Lower lobe of right lung (tissue), 2 donors: ENCODE measurements around the gene JMJD1C. TPM values are rescaled to one million over a fixed set of nuclear protein-coding genes. Genes with fewer than 3 reads are reported as not detected.

Experiments
- ATAC-seq, 2 donors: fragments of 200-7000 bp; cut with Tn5 transposase; one replicate each; pipeline ENCODE4 v1.9.1; 2020 to 2022; ENCODE audit warnings: mild to moderate bottlenecking in 2 of 2, moderate library complexity in 2 of 2
- DNase-seq: peaks from one replicate; pipeline ENCODE4 v3.0.0-alpha.2; 2020
- H3K27ac ChIP-seq: fragments of 200-600 bp; one replicate; pipeline ENCODE4 v1.8.0; 2022
- H3K27me3 ChIP-seq: fragments of 200-600 bp; one replicate; pipeline ENCODE4 v1.8.0; 2022; ENCODE audit warnings: low read depth
- H3K36me3 ChIP-seq: fragments of 200-600 bp; one replicate; pipeline ENCODE4 v1.8.0; 2022; ENCODE audit warnings: mild to moderate bottlenecking
- H3K4me1 ChIP-seq: fragments of 200-600 bp; one replicate; pipeline ENCODE4 v1.8.0; 2022
- H3K4me3 ChIP-seq: fragments of 200-600 bp; one replicate; pipeline ENCODE4 v1.8.0; 2022; ENCODE audit warnings: mild to moderate bottlenecking
- H3K9me3 ChIP-seq: fragments of 200-600 bp; one replicate; pipeline ENCODE4 v1.8.0; 2022
- intact Hi-C: fragments of 100-400 bp; cut with DNase I; formaldehyde crosslinking; loops from one replicate; pipeline ENCODE4 v1.11.0; 2022
- total RNA-seq: library from RNA; stranded (reverse); fragmentation: NEBNext Ultra II Directional; extraction: Animal tissue kit (Norgen Biotek cat#: 25700); gene quantifications from one replicate; pipeline ENCODE4 v1.2.1, GENCODE V29; 2021
- TF ChIP-seq, protein P1 (sequence below): fragments of 200-600 bp; IDR thresholded peaks from one replicate; pipeline ENCODE4 v1.8.0; 2022; ENCODE audit warnings: antibody characterized with exemption, mild to moderate bottlenecking
- donor health status: DM: no; HTN: yes; CAD: no; lungs with severe emphysema.

Gene JMJD1C
- total RNA-seq, 1 donor from 2014 or later: 100.0 TPM

DNA sequence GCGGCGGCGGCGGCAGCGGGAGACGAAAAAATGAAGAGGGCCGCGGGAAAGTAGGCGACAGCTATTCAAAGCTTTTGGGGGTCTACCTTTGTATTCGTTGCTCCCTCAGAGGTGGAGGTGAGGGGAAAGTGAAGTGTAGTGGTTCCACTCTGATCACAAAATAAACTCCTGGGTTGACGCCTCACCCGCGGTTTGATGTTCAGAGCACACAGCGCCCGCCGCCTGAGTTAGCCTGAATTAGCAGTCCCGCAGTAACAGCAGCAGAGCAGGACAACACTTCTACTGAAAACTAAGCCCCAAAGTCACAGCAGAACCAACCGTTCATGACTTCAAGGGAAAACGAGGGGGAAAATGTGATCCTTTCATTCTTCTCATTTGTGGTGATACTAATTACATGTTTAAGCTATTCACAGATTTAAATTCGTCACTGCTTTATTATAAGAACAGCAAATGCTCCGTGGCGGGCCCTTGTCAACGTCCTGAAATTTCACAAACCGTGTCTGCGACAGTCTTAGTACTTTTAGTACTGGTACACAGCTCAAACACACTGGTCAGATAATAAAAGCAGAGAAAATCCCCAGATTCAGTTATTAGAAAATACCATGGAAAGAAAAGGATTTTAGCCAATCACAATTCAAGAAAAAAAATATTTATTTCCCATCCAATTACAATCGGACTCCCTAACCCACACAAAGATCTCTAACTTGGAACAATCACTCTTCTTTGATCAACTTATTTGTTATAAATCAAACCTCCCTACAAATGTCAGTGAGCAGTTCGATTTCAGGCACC is 563 bp upstream of the JMJD1C start:
- peak overlapping the region; percentile 89 for H3K27ac ChIP-seq
- ATAC-seq (peak; percentile 65), DNase-seq (peak; percentile 70)
- TF ChIP-seq, protein P1, sequence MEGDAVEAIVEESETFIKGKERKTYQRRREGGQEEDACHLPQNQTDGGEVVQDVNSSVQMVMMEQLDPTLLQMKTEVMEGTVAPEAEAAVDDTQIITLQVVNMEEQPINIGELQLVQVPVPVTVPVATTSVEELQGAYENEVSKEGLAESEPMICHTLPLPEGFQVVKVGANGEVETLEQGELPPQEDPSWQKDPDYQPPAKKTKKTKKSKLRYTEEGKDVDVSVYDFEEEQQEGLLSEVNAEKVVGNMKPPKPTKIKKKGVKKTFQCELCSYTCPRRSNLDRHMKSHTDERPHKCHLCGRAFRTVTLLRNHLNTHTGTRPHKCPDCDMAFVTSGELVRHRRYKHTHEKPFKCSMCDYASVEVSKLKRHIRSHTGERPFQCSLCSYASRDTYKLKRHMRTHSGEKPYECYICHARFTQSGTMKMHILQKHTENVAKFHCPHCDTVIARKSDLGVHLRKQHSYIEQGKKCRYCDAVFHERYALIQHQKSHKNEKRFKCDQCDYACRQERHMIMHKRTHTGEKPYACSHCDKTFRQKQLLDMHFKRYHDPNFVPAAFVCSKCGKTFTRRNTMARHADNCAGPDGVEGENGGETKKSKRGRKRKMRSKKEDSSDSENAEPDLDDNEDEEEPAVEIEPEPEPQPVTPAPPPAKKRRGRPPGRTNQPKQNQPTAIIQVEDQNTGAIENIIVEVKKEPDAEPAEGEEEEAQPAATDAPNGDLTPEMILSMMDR: no peak
- intact Hi-C loops: no loop called here
- no peaks in the 10 kb centered on the region for H3K27me3 ChIP-seq
- peak overlapping the region; percentile 87 for H3K4me3 ChIP-seq
- H3K36me3 ChIP-seq: no peaks in the 10 kb centered on the region
- peaks cover 26% of the 10 kb centered on the region for H3K4me1 ChIP-seq
- H3K9me3 ChIP-seq: no peaks in the 10 kb centered on the region

DNA sequence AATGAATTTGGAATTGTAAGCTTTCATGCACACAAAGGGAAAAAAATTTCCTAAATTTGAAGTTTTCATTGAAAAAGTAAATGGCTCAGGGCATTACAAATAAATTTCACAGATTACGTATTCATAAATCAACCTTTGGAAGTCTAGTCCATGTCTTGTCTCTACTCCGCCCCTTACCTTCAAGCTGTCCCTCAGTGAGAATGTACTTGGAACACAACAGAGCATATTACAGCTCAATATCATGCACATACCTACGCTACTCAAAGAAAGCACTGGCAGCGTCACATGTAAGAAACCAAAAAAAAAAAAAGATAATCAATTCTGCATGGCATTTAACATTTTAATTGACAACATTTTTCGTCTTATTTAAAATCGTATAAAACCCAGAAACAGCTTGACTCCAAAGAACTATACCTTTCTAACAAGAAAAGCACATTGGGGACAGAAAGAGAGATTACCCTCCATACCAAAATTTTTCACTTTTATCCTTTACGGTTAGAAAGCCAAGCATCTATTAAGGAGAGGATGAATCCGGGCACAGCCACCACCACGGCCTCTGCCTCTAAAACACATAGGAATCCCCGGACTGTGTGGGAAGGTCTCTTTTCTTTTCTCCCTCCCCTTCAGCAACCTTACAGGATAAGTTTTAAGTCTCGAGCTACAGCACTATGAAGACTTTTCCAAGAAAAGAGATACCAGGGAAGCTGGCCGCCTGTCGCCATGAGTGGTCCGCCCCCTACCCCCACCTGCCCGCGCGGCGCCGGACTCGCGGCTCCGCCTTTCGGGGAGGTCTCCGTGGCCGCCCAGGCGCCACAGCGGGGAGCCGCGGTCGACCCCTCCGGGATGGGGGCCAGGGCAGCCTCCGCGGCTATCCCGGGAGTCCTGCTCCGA is 1.1 kb downstream of the JMJD1C start:
- TF ChIP-seq, protein P1: no peak
- DNase-seq: no peak
- Histone ChIP-seq H3K27me3 (no peaks in the 10 kb centered on the region), H3K4me3 (peak overlapping the region; percentile 87), H3K9me3 (no peaks in the 10 kb centered on the region), H3K4me1 (peaks cover 21% of the 10 kb centered on the region), H3K27ac (peak overlapping the region; percentile 89), H3K36me3 (no peaks in the 10 kb centered on the region)
- intact Hi-C loops: no loop called here
- peak; percentile 71 to 83 for ATAC-seq

DNA sequence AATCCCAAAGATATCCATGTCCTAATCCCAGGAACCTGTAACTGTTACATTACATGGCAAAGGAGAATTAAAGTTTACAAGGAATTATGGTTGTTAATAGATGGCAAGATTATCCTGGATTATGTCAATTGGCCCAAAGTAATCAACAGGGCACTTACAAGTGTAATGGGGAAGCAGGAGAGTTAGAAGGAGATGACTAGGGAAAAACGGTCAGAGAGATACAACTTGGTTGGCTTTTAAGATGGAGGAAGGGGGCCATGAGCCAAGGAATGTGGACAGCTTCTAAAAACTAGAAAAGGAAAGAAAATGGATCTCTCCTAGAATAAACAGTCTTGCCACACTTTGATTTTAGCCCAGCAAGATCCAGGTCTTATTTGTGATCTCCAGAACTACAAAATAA is 3.3 kb downstream of the JMJD1C start:
- TF ChIP-seq, protein P1: no peak
- intact Hi-C loops: no loop called here
- ATAC-seq: no peak
- Histone ChIP-seq H3K4me1 (peaks cover 21% of the 10 kb centered on the region), H3K9me3 (no peaks in the 10 kb centered on the region), H3K27ac (no peak overlapping the region), H3K36me3 (no peaks in the 10 kb centered on the region), H3K27me3 (no peaks in the 10 kb centered on the region), H3K4me3 (no peak overlapping the region)
- no peak for DNase-seq

DNA sequence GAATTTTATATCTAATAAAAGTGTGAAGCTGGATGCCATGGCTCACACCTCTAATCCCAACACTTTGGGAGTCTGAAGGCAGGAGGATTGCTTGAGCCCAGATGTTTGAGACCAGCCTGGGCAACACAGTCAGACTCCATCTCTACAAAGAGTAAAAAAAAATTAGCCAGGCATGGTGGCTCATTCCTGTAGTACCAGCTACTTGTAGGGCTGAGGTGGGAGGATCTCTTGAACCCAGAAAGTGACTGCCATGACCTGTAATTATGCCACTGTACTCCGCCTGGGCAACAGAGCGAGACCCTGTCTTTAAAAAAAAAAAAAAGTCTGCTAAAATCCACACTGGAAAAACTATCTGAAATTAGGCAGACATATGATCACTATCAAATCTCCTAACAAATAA is 7.6 kb downstream of the JMJD1C start:
- intact Hi-C loops: no loop called here
- DNase-seq (no peak), ATAC-seq (no peak)
- no peaks in the 10 kb centered on the region for H3K9me3 ChIP-seq
- H3K27ac ChIP-seq: no peak overlapping the region
- H3K36me3 ChIP-seq: no peaks in the 10 kb centered on the region
- H3K4me1 ChIP-seq: no peaks in the 10 kb centered on the region
- TF ChIP-seq, protein P1: no peak
- H3K4me3 ChIP-seq: no peak overlapping the region
- no peaks in the 10 kb centered on the region for H3K27me3 ChIP-seq

DNA sequence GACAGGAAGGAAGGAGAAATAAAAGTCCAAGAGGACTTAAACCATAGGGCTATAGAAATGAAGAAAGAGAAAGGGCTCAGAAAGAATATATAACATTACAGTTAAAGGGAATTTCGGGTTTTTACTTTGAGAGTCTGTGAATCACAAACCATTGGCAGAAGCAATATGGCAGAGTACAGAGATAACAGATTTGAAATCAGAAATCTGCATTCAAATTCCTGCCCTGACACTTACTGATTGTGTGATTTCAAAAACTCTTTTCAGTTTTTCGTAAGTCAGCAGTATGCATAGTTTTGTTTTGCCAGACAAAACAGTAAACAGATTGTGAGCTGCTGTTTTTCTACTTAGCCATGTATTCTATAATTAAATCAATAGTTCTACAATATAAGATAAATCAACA is 8.2 kb downstream of the JMJD1C start:
- Histone ChIP-seq H3K27ac (no peak overlapping the region), H3K4me1 (no peaks in the 10 kb centered on the region), H3K4me3 (no peak overlapping the region), H3K27me3 (no peaks in the 10 kb centered on the region), H3K36me3 (no peaks in the 10 kb centered on the region), H3K9me3 (no peaks in the 10 kb centered on the region)
- intact Hi-C loops: no loop called here
- DNase-seq (no peak), ATAC-seq (no peak)
- TF ChIP-seq, protein P1: no peak
